Myocyte (in vitro differentiated cells): ENCODE data around the gene TRAM2. TPM values are rescaled to one million over a fixed set of nuclear protein-coding genes. Genes with fewer than 3 reads are reported as not detected.
"Not testable (repeated sequence)": the region's sequence is repeated elsewhere in the genome, so short reads cannot be mapped to it uniquely, and the experiment has no call there.

Experiments used
- DNase-seq: peaks from one replicate; pipeline ENCODE4 v3.0.0-alpha.2; 2012; ENCODE audit warnings: low read depth
- total RNA-seq: library from RNA; depleted of rRNA; stranded (reverse); fragments of >200 nt; gene quantifications from 2 replicates; pipeline ENCODE4 v1.2.3, GENCODE V29; 2014

The TRAM2 gene
- total RNA-seq, 1 donor from 2014 or later = 70.0 TPM

GRCh38 chr6:52494298-52495072, 82.4 kb downstream of the TRAM2 start:
- DNase-seq = no peak

- peak; percentile 49 for DNase-seq
Observed at GRCh38 chr6:52493669-52494068, 83.2 kb downstream of the TRAM2 start.

GRCh38 chr6:52491203-52492069, 85.4 kb downstream of the TRAM2 start:
- no peak for DNase-seq

- no peak for DNase-seq
Observed at GRCh38 chr6:52489881-52490280, 87.0 kb downstream of the TRAM2 start.

GRCh38 chr6:52483671-52484003, 93.2 kb downstream of the TRAM2 start:
- no peak for DNase-seq

GRCh38 chr6:52482903-52483670, 93.8 kb downstream of the TRAM2 start:
- DNase-seq = no peak

- DNase-seq = no peak
Observed at GRCh38 chr6:52475307-52475706, 101.6 kb downstream of the TRAM2 start.

- DNase-seq = no peak
Observed at GRCh38 chr6:52474173-52474572, 102.7 kb downstream of the TRAM2 start.

- not testable (repeated sequence) for DNase-seq
Observed at GRCh38 chr6:52461194-52461593, 115.7 kb downstream of the TRAM2 start.

GRCh38 chr6:52457096-52457495, 119.8 kb downstream of the TRAM2 start:
- DNase-seq = no peak

GRCh38 chr6:52454556-52454955, 122.3 kb downstream of the TRAM2 start:
- peak; percentile 17 for DNase-seq

Other genes starting within 250 kb of the TRAM2 start
- gene PAQR8, start 214.9 kb downstream of the TRAM2 start, total RNA-seq = 1.9 and 2.7 TPM in 2 replicates
- 47.2 and 47.5 TPM in 2 replicates for gene EFHC1, start 156.7 kb downstream of the TRAM2 start, total RNA-seq
- 12.9 and 14.4 TPM in 2 replicates for gene TMEM14A, start 94.1 kb upstream of the TRAM2 start, total RNA-seq
- gene GSTA2, start 186.4 kb upstream of the TRAM2 start, total RNA-seq = not detected in 2 replicates
- gene GSTA1, start 226.8 kb upstream of the TRAM2 start, total RNA-seq = not detected in 2 replicates